GM15510 (cell line): Measurements from ENCODE around the gene TMEM229A.

Experiments
- POLR2A ChIP-seq: IDR thresholded peaks from 3 replicates; pipeline ENCODE4 v1.6.1; 2011; ENCODE audit warnings: borderline replicate concordance; ENCODE audit not compliant: insufficient read length; ENCODE audit errors: extremely low read depth

The TMEM229A gene

DNA sequence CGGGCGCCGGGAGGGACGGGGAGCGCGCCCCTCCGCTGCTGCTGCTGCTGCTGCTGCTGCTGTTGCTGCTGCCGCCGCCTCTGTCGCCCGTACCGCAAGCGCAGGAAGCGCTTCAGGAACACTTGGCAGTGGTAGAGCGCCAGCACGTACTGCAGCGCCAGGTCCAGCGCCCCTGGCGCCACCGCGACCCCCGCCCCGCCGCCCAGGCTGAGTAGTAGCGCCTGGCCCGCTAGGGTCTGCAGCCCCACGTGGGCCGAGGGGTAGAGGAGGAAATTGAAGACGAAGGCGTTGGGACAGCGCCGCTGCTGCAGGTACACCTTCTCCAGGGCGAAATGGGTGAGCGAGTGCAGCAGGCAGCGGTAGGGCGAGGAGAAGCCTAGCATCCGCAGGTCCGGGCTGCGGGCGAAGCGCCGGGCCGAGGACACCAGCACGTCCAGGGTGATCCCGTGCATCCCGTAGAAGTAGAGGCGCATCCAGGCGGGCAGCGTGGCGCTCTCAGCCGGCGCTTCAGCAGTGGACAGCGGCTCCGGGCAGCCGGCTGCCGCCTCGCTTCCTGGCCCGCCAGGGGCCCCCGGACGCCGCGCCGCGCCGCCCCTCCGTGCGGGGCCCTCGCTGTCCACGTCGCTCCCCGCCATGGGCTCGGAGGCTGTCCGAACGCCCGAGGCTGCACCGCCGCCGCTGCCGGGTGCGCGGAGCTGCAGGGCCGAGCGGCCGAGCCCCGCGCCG is at the start of gene TMEM229A:
Gene TMEM229A (minus strand): TSS at position 699 of the 726 bp plus-strand sequence. CDS start 64 bp downstream, at position 635.
- no peak for TF ChIP-seq POLR2A

DNA sequence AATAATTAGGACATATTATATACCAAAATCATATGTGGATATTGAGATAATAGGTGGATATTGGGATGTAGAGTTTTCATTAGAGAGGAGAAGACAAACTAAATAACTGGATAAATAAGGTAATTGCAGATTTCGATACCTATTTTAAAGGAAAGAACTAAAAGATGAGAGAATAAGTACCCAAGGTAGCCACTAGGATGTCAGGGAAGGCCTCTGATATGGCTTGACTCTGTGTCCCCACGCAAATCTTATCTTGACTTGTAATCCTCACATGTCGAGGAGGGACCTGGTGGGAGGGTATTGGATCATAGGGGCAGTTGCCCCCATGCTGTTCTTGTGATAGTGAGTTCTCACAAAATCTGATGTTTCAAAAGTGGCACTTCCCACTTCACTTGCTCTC is 44.7 kb upstream of the TMEM229A start:
- no peak for TF ChIP-seq POLR2A

DNA sequence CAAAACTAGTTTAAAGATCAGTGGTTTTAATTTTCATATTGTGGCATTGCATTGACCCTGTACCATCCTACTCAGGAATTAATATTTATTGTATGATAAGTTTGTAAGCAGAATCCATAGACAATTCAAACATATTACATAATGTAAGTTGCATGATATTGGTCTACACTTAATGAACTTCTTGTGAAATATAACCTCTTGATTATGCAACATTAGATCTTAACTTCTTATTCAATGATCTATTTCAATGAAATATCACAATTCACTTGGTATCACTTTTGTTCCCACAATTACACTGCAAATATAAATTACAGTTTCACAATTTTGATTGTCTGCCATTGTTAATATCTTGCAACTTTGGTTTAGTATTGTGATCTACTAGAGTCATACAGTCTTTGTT is 44.0 kb upstream of the TMEM229A start:
- TF ChIP-seq POLR2A: no peak

DNA sequence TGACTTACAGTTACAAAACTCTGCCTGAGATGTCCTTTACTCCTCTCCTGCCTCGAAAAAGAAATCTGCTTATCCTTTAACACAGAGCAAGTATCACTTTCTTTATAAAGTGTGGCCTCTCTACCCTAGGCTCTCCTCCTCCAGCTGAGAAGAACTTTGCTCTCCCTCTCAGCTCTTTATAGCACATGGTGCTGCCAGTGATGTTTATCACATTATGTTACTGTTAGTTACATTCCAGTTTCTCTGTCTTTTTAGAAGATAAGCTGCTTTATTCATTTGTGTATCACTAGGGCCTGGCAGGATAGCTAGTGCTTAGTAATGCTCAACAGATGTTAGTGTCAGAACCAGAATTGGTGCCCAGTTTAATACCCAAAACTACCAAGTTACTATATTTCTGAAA is 41.1 kb upstream of the TMEM229A start:
- no peak for TF ChIP-seq POLR2A

DNA sequence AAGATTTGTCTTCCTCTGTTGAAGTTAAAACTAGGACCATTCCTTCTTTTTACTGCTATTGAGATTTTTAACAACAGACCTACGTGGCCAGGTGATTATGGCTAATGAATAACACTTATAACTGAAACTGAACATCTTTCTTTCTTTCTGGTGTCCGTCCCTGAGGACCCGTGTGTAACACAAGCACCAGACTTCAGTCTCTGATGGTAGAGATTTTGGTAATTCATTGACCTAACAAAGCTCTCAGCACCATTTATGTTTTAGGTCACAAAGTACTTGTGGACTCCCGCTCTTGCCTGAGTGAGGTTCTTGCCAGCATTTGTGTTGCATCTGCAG is 40.4 kb upstream of the TMEM229A start:
- no peak for TF ChIP-seq POLR2A

DNA sequence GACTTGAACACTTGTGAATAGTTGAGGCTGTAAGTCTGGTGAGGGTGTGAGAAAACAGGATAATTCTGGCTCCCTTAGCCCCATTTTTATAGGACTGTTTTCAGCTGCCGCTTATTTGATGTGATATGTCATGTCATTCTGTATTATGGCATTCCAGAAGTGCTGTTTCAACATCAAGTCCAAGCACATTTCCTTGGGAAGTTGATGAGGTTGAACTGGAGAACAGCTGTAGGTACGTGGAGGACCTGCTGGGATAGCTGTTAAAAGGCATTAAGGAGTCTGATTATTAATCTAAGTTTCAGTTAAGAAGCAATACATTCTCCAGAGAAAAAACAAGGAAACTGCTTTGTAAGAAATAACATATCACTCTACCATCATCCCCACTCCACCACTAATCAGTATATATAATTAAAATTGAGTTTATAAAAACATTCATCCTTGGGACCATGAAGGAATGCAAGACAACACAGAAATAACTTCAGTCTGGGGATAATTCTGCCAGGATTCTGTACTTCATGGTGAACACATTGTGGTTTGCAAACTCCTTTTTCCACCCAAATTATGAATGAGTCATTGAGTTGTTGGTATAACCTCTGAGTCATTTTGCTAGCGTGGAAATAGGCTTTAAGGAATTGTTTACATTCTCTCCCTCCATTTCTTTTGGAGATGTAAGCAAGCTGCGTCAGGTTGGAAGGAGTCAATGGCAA is 39.9 kb upstream of the TMEM229A start:
- TF ChIP-seq POLR2A: no peak

DNA sequence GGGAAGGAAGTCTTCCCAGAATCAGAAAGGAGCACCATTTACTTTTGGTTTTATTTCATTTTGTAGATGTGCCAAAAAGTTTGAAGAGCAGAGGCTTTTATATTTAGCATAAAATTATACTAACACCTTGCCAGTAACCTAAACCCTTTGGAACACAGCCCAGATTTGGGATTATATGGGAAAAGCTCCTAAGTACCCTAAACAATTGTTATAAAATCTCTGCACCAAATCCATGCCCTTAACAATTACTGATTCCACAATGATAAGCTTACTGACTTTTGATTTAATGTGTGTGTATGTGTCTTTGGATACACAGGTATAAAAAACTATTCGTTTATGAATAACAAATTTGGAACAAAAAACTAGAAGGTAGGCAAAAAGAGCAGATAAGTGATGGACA is 39.0 kb upstream of the TMEM229A start:
- no peak for TF ChIP-seq POLR2A

DNA sequence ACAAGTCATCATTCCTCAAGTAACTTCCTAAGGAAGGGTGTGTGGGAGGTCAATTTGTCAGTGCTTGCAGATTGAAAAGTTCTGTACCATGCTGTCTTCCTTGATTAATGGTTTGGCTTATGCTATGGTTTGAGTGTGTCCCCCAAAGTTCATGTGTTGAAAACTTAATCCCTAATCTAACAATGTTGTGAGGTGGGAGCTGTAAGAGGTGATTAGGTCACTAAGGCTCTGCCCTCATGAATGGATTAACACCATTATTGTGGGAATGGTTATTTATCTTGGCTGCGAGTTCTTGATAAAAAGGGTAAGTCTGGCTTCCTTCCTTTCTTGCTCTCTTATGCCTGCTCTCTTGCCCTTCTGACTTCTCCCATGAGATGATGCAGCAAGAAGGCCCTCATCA is 29.3 kb upstream of the TMEM229A start:
- TF ChIP-seq POLR2A: no peak

DNA sequence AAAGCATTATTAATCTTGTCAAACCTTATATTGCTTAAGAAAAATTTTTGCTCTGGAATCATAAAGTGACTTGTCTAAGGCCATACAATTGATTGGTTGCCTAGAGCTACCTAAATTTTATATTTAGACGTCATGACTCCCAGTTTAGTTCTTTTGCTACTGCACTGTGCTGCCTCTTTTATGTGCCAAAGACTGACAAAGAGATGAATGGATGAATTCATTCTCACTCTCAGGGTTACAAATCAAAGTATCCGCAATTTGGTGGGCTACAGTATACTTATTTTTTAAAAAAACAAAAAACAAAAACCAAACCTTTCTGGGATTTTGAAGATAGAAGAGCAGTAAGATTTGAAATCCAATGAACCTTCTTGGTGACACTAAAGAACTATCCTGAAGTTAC is 27.7 kb upstream of the TMEM229A start:
- no peak for TF ChIP-seq POLR2A

DNA sequence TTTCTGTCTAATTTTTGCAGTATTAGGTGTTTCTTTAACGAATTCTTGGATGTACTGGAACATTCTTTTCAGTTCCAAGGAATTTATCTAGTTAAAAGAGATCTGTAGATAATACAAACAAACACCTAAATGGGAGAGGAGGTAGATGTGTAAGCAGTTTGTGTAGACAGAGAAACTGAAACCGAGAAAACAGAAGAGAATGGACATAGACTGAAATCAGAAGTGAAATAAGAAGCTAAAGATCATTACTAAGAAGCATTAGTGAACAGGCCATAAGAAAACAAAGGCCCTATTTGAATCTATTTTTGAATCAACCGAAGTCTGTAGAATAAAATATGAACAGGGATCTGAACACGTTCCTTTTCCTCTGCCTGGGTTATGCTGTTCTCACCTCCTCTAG is 26.5 kb upstream of the TMEM229A start:
- no peak for TF ChIP-seq POLR2A

DNA sequence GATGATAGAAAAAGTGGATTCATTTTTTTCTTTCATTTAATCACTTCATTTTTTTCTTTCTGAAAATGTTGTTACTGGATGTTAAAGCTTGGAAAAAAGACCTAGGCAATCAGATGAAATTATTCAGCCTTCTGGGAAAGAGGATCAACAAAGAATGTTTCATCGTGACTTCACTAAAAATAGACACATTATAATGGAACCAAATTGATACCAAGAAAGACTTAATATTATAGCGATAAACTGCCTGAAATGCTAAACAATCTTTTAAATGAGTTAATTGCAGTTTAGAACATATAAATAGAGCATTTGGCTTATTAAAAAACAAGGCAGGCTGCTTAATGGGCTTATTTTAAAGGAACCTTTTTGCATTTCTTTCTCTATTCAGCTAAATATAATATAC is 25.6 kb upstream of the TMEM229A start:
- no peak for TF ChIP-seq POLR2A

DNA sequence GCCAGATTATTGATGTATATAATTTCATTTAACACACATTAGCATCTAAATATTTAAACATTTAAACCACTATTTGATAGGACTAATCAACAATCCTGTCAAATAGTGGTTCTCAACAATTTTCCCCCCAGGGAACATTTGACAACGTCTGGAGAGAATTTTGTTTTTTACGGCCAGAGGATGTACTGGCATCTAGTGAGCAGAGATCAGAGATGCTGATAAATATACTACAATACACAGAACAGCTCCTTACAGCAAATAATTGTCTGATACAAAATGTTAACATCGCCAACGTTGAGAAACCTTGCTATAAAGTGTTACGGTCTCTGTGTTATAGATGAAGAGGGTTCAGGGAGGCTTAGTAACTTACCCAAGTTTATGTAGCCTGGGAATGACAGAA is 25.0 kb upstream of the TMEM229A start:
- TF ChIP-seq POLR2A: no peak

DNA sequence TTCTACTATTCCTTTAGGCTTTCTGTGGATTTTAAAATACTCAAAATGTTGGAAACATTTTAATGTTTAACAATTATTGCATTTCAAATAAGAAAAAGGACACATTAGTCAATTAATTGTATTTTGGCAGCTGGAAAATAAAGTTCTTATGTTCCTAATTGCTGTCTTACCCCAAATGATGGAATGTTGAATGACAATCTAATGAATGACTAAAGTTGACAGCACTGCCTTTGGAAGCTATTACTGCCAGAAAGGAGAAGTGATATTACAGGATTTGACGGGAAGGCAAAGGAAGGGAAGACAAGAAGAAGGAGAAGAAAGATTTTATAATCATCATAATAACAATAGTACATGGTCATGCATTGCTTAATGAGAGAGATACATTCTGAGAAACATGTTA is 23.4 kb upstream of the TMEM229A start:
- no peak for TF ChIP-seq POLR2A

DNA sequence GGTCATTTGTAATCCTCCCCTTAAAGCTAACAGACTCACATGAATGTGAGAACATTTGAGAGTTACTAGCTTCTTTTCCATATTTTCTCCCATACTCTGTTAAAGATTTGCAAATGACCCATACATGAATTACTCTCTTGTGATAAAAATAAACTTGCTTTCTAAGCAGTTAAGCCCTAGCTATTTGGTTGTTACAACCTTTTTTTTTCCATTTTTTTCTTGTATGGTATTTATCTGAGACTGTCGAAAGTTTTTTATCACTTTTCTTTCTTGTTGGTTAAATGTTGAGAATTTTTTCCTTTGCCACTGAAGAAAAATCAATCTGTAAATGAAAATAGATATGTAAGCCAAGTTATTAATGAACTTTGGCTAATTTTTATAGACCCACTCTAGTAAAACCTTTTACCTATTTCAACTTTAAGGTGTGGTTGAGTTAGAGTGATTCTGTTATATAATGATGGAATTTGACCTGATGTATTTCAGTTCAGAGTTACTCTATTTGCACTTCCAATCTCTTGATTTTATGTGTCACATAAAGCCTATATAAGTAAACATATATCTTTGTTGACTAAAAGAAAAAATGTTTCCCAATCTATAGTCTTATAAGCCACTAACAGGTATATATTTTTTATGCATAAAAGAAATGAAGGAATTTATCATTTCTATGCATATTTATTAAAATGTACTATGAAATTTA is 19.0 kb upstream of the TMEM229A start:
- TF ChIP-seq POLR2A: no peak

DNA sequence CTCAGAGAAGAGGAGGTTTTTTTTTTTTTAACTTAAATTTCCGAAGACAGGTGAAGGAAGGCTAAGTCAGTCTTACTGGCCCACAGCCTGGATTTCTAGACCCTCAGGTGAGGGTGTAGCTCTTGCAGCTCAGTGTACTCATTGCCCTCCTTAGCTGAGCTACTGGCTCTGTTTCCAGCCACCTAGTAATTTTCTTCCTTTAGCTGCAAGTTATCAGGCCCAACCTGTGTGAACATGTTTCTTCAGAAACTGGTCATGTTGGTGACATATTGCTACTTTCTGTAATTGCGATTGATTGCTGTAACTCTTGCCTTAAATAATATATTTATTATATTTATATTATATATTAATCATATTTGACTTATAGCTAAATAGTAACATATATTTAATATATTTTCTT is 10.0 kb upstream of the TMEM229A start:
- TF ChIP-seq POLR2A: no peak

DNA sequence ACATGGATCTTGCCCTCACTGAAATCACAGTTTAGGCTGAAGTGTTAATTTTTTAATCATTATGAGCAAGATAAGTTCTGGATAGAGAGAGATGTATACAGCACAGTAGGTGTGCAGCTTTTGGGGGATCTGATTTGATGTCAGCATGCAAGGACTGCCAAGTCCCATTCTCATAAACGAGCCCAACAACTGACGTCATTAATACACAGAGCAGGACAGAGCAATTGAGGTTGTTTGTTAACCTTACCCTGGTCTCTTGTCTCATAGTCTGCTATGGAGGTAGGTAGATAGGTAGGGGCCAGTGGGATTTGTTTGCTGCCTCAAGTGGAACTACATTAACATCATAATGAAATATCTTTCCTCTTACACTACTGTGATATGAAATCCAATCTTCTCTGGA is 8.6 kb upstream of the TMEM229A start:
- no peak for TF ChIP-seq POLR2A
